GDM1 (cell line): Measurements from ENCODE around the gene APOH.

ENCODE experiments used
- DNase-seq: peaks from one replicate; lab custom pipeline; 2025; lab: John Stamatoyannopoulos, UW

Gene APOH

DNA sequence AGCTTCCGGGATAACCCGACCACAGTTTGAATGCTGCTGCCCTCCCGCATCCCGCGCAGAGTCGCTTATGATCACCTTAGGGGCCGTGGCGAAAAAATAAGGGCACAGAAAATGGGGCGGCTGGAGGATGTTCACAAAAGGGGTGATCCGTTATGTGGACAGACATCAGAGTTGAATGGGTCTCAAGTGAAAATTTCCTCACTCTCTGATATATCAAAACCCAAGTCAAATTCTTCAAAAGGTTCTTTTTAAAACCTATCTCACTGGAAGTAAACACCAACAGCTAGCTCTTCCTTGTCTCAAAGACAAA lies 36.9 kb downstream of the APOH start:
- no peak for DNase-seq

DNA sequence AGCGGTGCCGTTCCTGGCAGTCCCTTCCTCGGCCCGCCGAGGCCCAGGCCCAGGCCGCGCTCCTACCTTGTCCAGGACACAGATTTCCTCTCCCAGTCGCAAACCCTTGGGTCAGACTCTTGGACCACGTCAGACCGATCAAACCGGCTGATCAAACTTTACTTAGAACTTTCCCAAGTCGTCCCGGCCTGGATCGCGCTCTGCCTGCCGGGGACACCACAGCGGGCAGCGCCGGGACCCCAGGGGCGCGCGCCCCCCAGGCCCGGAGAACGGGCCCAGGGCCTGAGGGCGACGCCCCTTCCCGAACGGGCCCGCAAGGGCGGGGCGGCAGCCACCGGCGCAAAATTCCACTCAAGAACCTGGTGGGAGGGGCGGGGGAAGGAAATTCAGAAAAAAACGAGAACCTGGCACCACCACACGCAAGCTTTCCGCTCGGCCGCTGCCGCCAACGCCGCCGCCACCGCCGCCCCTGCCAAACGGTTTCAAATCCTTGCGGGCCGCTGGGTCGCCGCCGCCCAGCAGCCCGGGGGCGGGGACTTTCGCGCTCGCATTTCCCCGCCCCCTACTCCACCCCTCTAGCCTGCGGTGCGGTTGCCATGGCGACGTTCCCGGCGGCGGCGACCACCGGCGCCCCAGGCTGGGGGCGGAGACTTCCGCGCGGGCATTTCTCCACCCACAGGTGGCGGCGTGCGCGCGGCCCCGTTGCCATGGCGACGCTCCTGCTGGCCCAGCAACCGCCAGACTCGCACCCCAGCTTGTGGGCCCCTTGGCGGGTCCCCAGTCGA lies 37.4 kb downstream of the APOH start, which contains the start of gene CEP112:
Gene CEP112, minus strand, starts transcription at position 541 of the 785 bp plus-strand sequence.
- DNase-seq: peak; percentile 84

DNA sequence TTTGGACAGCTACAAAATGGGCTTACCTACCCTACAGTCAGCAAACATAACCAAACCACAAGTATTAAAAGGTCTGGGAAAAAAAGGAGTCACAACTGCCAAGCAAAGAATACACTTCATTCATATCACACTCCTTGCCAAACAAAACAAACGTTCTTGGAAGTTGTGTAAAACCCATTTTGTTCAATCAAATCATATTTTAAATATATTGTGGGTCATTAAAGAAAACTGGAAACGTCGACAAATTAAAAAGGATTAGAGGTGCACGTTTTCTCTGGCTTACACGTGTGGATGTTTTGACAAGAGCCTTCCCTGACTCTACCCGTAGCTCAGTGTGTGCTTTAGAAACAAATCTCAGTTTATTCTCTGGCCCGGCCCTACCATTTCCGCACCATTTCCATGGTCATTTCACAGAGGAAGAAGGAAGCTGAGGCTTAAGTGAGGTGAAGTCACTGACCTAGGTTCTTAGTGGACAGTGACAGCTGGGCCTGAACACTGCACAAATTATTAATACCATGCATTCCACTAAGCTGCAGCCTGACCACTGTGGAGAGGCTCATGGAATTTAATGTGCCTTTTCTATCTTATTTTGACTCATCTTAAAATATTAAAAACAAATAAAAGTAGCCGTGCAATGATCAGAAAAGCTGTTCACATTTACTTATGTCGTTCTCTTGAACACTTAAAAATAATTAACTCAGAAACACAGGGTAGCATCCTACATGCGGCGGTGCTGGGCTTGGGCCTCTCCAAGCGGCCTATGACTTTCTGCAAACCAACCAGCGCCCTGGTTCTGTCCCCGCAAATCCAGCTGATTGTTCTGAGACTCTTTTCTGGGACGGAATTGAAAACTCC lies 38.2 kb downstream of the APOH start:
- DNase-seq: no peak

DNA sequence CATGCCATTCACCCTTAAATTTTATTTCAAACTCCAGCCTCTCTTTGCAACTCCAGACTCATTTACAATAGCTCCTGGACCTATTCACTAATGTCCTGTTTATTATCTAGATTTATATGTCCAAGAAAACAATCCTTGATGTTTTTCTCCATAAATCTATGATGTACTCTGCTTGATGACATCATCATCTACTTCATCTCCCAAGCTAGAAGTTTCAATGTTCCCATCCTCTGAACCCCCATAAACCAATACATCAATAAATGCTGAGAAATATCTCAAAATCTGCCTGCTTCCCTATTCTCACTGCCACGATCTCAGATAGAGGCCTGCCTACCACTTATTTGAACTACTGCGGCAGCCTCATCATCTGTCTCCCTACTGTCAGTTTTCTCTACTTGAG lies 41.5 kb downstream of the APOH start:
- DNase-seq: no peak

DNA sequence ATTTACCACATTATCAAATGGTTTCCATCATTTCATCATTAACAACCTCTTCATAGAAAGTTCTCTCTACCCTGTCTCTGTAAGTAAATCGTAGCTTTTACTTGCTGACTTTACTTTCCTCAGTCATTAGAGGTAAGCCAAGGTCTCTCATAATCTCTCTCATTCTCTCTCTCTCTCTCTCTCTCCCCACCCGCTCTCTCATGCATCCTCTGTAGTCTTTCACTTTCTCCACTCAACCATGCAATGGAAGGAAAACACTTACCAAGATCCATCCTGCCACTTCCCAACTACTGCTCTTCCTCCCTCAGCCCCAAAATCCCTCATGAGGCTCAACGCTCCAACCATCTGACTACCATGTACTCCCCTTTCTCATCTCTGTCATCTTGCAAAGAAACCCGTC lies 43.4 kb downstream of the APOH start:
- no peak for DNase-seq

DNA sequence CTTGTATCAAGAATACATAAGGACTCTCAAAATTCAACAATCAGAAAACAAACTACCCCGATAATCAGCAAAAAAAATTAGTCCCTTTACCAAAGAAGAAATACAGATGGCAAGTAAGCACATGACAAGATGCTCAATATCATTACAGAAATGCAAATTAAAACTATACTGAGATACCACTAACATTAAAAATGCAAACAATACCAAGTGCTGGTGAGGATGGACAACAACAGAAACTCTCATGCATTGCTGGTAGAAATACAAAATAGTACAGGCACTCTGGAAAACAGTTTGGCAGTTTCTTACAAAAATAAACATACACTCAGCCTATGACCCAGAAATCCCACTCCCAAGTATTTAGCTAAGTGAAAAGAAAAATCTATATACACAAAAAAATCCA lies 44.8 kb downstream of the APOH start:
- DNase-seq: no peak

DNA sequence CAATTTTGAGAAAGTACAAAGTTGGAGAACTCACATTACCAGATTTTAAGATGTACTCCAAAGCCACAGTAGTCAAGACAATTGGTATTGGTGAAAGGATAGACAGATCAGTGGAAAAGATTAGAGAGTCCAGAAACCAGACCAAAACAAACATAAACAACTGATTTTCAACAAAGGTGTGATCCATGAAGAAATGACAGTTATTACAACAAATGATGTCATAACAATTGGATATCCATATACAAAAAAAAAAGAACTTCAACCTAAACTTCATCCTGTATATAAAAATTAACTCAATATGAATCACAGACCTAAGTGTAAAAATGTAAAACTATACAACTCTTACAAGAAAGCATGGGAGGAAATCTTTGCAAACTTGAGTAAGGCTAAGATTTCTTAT lies 45.7 kb downstream of the APOH start:
- no peak for DNase-seq

DNA sequence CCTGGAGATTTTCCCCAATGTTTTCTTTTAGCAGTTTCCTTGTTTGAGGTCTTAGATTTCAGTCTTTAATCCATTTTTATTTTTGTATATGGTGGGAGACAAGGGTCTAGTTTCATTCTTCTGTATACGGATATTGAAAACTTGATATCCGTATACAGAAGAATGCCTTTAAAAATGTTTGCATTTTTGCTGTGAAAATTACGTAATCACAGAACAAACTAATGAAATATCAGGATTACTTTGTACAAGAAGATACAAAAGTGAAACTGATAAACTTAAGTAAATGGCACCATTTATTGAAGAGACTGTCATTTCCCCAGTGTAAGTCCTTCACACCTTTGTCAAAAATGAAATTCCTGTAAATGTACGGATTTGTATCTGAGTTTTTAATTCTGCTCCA lies 50.6 kb downstream of the APOH start:
- DNase-seq: no peak

DNA sequence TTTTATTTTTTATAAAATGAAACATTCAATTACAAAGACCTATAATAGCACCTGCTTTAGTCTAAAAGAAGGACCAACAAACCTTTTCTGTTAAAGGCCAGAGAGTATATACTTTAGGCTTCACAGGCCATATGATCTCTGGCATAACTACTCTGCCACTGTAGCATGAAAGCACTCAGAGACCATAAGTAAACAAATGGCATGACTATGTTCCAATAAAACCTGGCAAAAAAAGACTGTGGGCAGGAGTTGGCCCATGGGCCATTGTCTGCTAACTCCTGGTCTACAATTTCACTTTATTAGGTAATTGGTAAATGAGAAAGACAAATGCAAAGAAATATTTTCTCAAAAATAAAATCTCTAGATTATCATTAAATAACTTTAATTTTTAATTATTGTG lies 52.2 kb downstream of the APOH start:
- no peak for DNase-seq

DNA sequence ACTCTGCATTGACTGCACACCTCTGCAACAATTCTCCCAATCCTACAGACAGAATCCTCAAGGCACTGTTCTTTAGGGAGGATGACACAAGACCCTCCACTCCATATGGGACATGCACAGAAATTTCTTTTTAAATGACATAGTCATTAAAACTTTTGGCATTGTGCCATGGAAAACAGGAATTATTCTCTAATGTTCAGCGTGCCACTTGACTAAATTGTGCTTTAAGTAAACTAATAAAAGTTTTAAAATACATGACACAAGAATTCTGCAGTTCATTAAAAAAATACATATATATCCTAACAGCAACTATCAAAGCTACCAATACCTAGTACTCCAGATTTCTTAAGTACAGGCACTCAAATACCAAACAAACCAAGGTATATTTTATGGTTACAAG lies 53.3 kb downstream of the APOH start:
- no peak for DNase-seq

DNA sequence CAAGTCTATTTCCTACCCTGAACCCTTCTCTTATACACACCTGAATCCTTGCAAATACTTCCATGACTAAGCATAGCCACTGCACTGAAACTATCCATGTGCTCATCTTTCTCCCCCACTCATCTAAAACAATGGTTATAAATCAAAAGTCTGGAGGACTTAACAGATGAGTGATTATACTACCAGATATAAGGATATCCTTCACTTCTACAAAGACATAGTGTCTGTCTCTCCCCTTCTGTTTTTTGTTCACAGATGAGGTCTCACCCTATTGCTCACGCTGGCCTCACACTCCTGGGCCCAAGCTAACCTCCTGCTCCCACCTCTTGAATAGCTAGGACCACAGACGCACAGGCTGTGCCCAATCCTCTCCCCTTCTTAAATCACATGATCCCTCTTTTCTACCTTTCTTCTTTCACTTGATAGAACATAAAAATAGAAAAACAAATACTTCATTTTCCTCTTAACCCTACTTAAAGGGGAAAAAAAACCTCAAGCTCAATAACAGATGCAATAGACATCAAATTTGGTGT lies 56.5 kb downstream of the APOH start:
- no peak for DNase-seq

DNA sequence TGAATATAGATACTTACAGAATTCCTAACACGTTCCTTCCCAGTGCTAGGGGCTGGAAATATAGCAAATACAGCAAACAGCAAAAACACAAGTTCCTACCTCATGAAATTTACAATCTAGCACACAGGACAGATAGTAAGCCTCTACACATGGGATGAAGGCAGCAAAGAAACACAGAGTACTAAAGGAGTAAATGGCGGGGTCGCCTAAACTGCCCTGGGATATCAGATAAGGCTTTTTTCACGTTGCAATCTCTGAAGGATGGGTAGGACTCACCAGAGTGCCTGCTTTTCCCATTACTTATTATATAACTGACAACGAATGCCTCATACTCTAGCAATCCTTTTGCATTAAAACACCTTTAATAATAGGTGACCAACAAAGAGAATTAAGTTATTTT lies 57.1 kb downstream of the APOH start:
- DNase-seq: no peak

DNA sequence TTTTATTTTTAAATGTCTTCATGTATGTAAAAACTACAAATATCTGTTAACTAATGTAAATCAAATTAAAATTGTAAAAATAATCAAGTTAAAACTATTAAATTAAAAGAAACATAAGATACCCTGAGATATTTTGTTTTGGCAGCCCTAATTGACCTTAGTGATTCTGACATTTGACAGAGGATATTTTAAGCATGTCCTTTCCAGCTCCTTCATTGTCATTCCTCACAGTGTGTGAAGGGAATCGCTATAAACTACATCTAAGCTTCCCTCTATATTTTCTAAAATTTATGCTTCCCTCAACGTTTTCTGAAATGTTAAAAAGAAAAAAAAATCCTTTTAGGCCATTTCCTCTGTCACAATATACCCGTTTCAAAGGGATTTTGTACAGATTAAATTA lies 57.5 kb downstream of the APOH start:
- no peak for DNase-seq

DNA sequence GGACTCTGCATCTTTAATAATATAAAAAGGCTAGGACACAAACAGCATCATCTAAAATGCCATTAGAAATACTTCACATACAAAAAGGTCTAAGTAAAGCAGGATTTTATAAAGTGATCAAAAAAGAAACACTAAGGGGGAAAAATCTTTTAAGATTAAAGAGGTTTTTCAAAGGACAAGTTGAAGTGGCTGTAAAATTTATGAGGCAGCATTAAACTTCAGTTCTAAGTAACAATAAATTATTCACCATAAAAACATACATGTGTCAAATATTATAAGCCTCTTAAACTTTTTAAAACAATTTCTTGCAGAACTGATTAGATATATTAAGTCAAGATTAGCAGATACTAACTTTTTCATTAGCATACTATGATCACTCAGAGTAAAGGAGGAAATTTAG lies 58.0 kb downstream of the APOH start:
- DNase-seq: no peak

DNA sequence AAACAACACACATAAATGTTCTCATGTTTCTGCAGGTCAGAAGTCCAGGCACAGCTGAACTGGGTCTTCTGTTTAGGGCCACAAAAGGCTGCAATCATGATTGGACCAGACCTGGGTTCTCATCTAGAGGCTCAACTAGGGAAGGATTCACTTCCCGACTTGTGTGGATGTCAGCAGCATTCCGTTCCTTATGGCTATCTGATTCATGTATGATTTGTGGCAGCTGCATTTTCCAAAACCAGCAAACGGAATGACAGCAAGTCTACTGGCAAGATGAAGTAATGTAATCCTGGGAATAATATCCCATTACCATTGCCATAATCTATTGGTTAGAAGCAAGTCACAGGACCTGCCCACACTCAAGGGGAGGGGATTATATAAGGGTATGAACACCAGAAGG lies 59.4 kb downstream of the APOH start:
- no peak for DNase-seq

DNA sequence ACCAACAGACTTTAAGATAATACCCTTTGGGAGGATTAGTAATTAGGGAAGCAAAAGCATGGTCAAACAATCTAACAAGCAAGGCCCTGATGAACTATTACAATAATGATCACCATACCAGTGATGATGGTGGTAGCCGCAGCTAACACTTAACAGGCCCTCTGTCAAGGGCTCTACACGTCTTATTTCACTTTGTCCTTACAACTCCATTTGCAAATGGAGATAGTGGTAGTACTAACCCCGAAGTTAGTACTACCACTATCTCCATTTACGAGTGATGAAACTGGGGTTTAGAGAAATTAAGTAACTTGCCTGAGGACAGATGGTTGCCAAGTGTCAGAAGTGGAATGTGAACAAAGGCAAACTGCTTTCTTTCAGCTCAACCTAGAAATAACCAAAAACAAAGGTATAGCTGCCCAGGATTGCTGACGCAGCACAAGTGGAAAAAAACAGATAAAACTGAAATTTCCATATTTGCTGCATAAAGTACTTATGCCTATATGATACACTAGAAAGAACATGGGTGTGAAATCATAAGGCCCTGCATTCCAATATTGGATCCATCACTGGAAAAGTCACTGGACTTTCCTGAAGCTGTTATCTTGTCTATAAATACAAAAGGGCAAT lies 61.9 kb downstream of the APOH start:
- DNase-seq: no peak

DNA sequence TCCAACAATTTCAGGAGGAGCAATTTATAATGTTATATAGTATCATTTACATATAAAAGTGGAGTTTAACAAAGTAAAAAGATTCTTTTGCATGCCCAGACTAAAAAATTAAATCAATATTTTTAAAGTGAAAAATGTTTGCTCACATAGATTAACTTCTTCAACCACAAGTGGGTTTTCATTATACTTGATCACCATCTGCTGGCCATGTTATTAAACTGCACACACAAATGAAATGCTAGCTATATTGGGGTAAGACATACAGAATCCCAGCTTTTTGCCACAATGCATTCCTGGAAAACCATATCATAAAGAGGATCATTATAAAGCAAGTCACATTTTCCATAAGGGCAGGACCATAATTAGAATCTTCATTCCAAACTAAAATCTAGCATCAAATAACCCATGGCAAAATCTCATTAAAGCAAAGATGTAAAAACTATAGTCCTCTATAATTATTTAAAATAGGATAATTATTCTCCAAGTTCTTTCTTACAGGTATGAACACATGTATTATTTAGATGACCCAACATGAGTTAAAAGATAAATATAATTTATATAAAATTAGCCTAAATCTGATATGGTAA lies 63.6 kb downstream of the APOH start:
- no peak for DNase-seq
